ENCODE measurements around the gene AKT1S1.

Gene AKT1S1

GRCh38 chr19:49855676-49856573 lies 21.2 kb downstream of the AKT1S1 start:
- Histone ChIP-seq H3K4me3 (ENCODE audit: low read length) (no peak overlapping the region), H3K4me1 (ENCODE audit: insufficient read depth, low read length) (peaks cover 13% of the 10 kb centered on the region), H3K36me3 (ENCODE audit: insufficient read depth, low read length) (peaks cover 72% of the 10 kb centered on the region), H3K9ac (ENCODE audit: low read depth, low read length) (no peak overlapping the region), H3K27me3 (ENCODE audit: insufficient read depth, low read length) (no peaks in the 10 kb centered on the region), H3K27ac (ENCODE audit: low read depth, low read length) (no peak overlapping the region), H3K9me3 (ENCODE audit: insufficient read depth, low read depth, low read length) (no peaks in the 10 kb centered on the region)
- WGBS: 93% methylated on average over 21 of the region's 21 CpGs

GRCh38 chr19:49855277-49855675 lies 21.9 kb downstream of the AKT1S1 start:
- WGBS: 94% methylated on average over 12 of the region's 12 CpGs
- Histone ChIP-seq H3K27me3 (ENCODE audit: insufficient read depth, low read length) (no peaks in the 10 kb centered on the region), H3K36me3 (ENCODE audit: insufficient read depth, low read length) (peaks cover 65% of the 10 kb centered on the region), H3K27ac (ENCODE audit: low read depth, low read length) (no peak overlapping the region), H3K9me3 (ENCODE audit: insufficient read depth, low read depth, low read length) (no peaks in the 10 kb centered on the region), H3K4me3 (ENCODE audit: low read length) (no peak overlapping the region), H3K9ac (ENCODE audit: low read depth, low read length) (no peak overlapping the region), H3K4me1 (ENCODE audit: insufficient read depth, low read length) (peaks cover 13% of the 10 kb centered on the region)

GRCh38 chr19:49854378-49855263 lies 22.5 kb downstream of the AKT1S1 start:
- peaks cover 17% of the 10 kb centered on the region for H3K4me1 ChIP-seq (ENCODE audit: insufficient read depth, low read length)
- no peak overlapping the region for H3K9ac ChIP-seq (ENCODE audit: low read depth, low read length)
- 94% methylated on average over 39 of the region's 39 CpGs for WGBS
- H3K27me3 ChIP-seq (ENCODE audit: insufficient read depth, low read length): no peaks in the 10 kb centered on the region
- no peak overlapping the region for H3K27ac ChIP-seq (ENCODE audit: low read depth, low read length)
- H3K36me3 ChIP-seq (ENCODE audit: insufficient read depth, low read length): peaks cover 59% of the 10 kb centered on the region
- H3K4me3 ChIP-seq (ENCODE audit: low read length): no peak overlapping the region
- no peaks in the 10 kb centered on the region for H3K9me3 ChIP-seq (ENCODE audit: insufficient read depth, low read depth, low read length)

GRCh38 chr19:49853852-49854377 lies 23.2 kb downstream of the AKT1S1 start:
- Histone ChIP-seq H3K9me3 (ENCODE audit: insufficient read depth, low read depth, low read length) (no peaks in the 10 kb centered on the region), H3K27me3 (ENCODE audit: insufficient read depth, low read length) (no peaks in the 10 kb centered on the region), H3K36me3 (ENCODE audit: insufficient read depth, low read length) (peaks cover 54% of the 10 kb centered on the region), H3K4me3 (ENCODE audit: low read length) (no peak overlapping the region), H3K4me1 (ENCODE audit: insufficient read depth, low read length) (peaks cover 17% of the 10 kb centered on the region), H3K9ac (ENCODE audit: low read depth, low read length) (no peak overlapping the region), H3K27ac (ENCODE audit: low read depth, low read length) (no peak overlapping the region)
- WGBS: 95% methylated on average over 10 of the region's 10 CpGs

GRCh38 chr19:49852631-49853126 lies 24.5 kb downstream of the AKT1S1 start:
- H3K9ac ChIP-seq (ENCODE audit: low read depth, low read length): no peak overlapping the region
- H3K27me3 ChIP-seq (ENCODE audit: insufficient read depth, low read length): no peaks in the 10 kb centered on the region
- peaks cover 17% of the 10 kb centered on the region for H3K4me1 ChIP-seq (ENCODE audit: insufficient read depth, low read length)
- H3K27ac ChIP-seq (ENCODE audit: low read depth, low read length): no peak overlapping the region
- 89% methylated on average over 14 of the region's 14 CpGs for WGBS
- H3K36me3 ChIP-seq (ENCODE audit: insufficient read depth, low read length): peaks cover 44% of the 10 kb centered on the region
- H3K9me3 ChIP-seq (ENCODE audit: insufficient read depth, low read depth, low read length): no peaks in the 10 kb centered on the region
- peak overlapping the region; percentile 75 for H3K4me3 ChIP-seq (ENCODE audit: low read length)

- no peaks in the 10 kb centered on the region for H3K9me3 ChIP-seq (ENCODE audit: insufficient read depth, low read depth, low read length)
- H3K4me3 ChIP-seq (ENCODE audit: low read length): peak overlapping the region; percentile 75
- WGBS: 2% methylated on average over 68 of the region's 78 CpGs
- peaks cover 35% of the 10 kb centered on the region for H3K36me3 ChIP-seq (ENCODE audit: insufficient read depth, low read length)
- peaks cover 17% of the 10 kb centered on the region for H3K4me1 ChIP-seq (ENCODE audit: insufficient read depth, low read length)
- H3K27ac ChIP-seq (ENCODE audit: low read depth, low read length): peak overlapping the region; percentile 94; the same call in 1 of the 2 replicates
- no peaks in the 10 kb centered on the region for H3K27me3 ChIP-seq (ENCODE audit: insufficient read depth, low read length)
- H3K9ac ChIP-seq (ENCODE audit: low read depth, low read length): peak overlapping the region; percentile 89
These were observed 25.5 kb downstream of the AKT1S1 start for GRCh38 chr19:49851456-49852259.

GRCh38 chr19:49850487-49851342 lies 26.4 kb downstream of the AKT1S1 start, which contains the start of gene PTOV1:
TSS of gene PTOV1 (plus strand) at chr19:49851159.
- H3K4me3 ChIP-seq (ENCODE audit: low read length): peak within 1 kb of the TSS; percentile 75
- H3K36me3 ChIP-seq (ENCODE audit: insufficient read depth, low read length): peaks cover 27% of the 10 kb centered on the region
- peak within 1 kb of the TSS; percentile 94 for H3K27ac ChIP-seq (ENCODE audit: low read depth, low read length)
- no peaks in the 10 kb centered on the region for H3K9me3 ChIP-seq (ENCODE audit: insufficient read depth, low read depth, low read length)
- H3K27me3 ChIP-seq (ENCODE audit: insufficient read depth, low read length): no peaks in the 10 kb centered on the region
- peak within 1 kb of the TSS; percentile 89 for H3K9ac ChIP-seq (ENCODE audit: low read depth, low read length)
- WGBS: 5% methylated on average over 98 of the region's 98 CpGs
- H3K4me1 ChIP-seq (ENCODE audit: insufficient read depth, low read length): peaks cover 17% of the 10 kb centered on the region

GRCh38 chr19:49850221-49850486 lies 27.0 kb downstream of the AKT1S1 start:
- peak overlapping the region; percentile 89 for H3K9ac ChIP-seq (ENCODE audit: low read depth, low read length)
- peaks cover 22% of the 10 kb centered on the region for H3K36me3 ChIP-seq (ENCODE audit: insufficient read depth, low read length)
- H3K4me3 ChIP-seq (ENCODE audit: low read length): peak overlapping the region; percentile 75
- H3K4me1 ChIP-seq (ENCODE audit: insufficient read depth, low read length): peaks cover 17% of the 10 kb centered on the region
- H3K27ac ChIP-seq (ENCODE audit: low read depth, low read length): peak overlapping the region; percentile 94; the same call in 1 of the 2 replicates
- 77% methylated on average over 11 of the region's 12 CpGs for WGBS
- no peaks in the 10 kb centered on the region for H3K9me3 ChIP-seq (ENCODE audit: insufficient read depth, low read depth, low read length)
- no peaks in the 10 kb centered on the region for H3K27me3 ChIP-seq (ENCODE audit: insufficient read depth, low read length)

- 0 out of 2 replicates have a peak overlapping the region, but pooled peaks have one; percentile 89 for H3K9ac ChIP-seq (ENCODE audit: low read depth, low read length)
- H3K27me3 ChIP-seq (ENCODE audit: insufficient read depth, low read length): no peaks in the 10 kb centered on the region
- peak overlapping the region; percentile 75 for H3K4me3 ChIP-seq (ENCODE audit: low read length)
- H3K4me1 ChIP-seq (ENCODE audit: insufficient read depth, low read length): peaks cover 17% of the 10 kb centered on the region
- H3K9me3 ChIP-seq (ENCODE audit: insufficient read depth, low read depth, low read length): no peaks in the 10 kb centered on the region
- 89% methylated on average over 15 of the region's 15 CpGs for WGBS
- H3K36me3 ChIP-seq (ENCODE audit: insufficient read depth, low read length): peaks cover 18% of the 10 kb centered on the region; the same call in 1 of the 2 replicates
- no peak overlapping the region for H3K27ac ChIP-seq (ENCODE audit: low read depth, low read length)
These were observed 27.5 kb downstream of the AKT1S1 start for GRCh38 chr19:49849433-49850220.

All from HUES64 (cell line).